Natural killer cell (primary cell): ENCODE measurements around the gene RGS10. TPM values are rescaled to one million over a fixed set of nuclear protein-coding genes. Genes with fewer than 3 reads are reported as not detected.

ENCODE experiments used
- ATAC-seq, 3 donors: fragments of 150-1000 bp in 2 of 3; fragments of 200-7000 bp in 1 of 3; cut with Tn5 transposase; 1 replicate in 1 of 3; 2 replicates in 2 of 3; pipeline ENCODE4 v1.10.0; 2021; ENCODE audit warnings: mild to moderate bottlenecking in 2 of 3, moderate library complexity in 2 of 3
- DNase-seq, 2 donors: peaks; one replicate each; pipeline versions ENCODE4 v3.0.0 to v3.0.0-alpha.2; 2013 to 2021; ENCODE audit warnings: mixed read lengths in 1 of 2
- H3K27ac ChIP-seq: one replicate; pipeline ENCODE4 v1.5.1; 2013; ENCODE audit warnings: mild to moderate bottlenecking, low read length
- H3K27me3 ChIP-seq: one replicate; pipeline ENCODE4 v1.6.1; 2013; ENCODE audit warnings: low read length; ENCODE audit not compliant: control insufficient read depth, insufficient read depth
- H3K36me3 ChIP-seq: one replicate; pipeline ENCODE4 v1.6.1; 2013; ENCODE audit warnings: low read length; ENCODE audit not compliant: control insufficient read depth, insufficient read depth
- H3K4me1 ChIP-seq: one replicate; pipeline ENCODE4 v1.6.1; 2013; ENCODE audit warnings: low read length; ENCODE audit not compliant: control insufficient read depth, insufficient read depth
- H3K4me3 ChIP-seq: one replicate; pipeline ENCODE4 v1.5.1; 2013; ENCODE audit warnings: low read length
- H3K9me3 ChIP-seq: one replicate; pipeline ENCODE4 v1.6.1; 2013; ENCODE audit warnings: low read length; ENCODE audit not compliant: control insufficient read depth, insufficient read depth
- H3K27ac Mint-ChIP-seq, 2 donors: one replicate each; pipeline ENCODE4 v1.8.0; 2022; ENCODE audit warnings: mild to moderate bottlenecking in 2 of 2, mixed read lengths in 2 of 2, moderate library complexity in 1 of 2
- H3K27me3 Mint-ChIP-seq, 2 donors: one replicate each; pipeline ENCODE4 v1.8.0; 2022; ENCODE audit warnings: low read depth in 2 of 2, mixed read lengths in 2 of 2
- H3K36me3 Mint-ChIP-seq: one replicate; pipeline ENCODE4 v1.8.0; 2022; ENCODE audit warnings: mixed read lengths
- H3K4me1 Mint-ChIP-seq, 2 donors: one replicate each; pipeline ENCODE4 v1.8.0; 2022; ENCODE audit warnings: mixed read lengths in 2 of 2
- H3K4me3 Mint-ChIP-seq: one replicate; pipeline ENCODE4 v1.8.0; 2022; ENCODE audit warnings: mild to moderate bottlenecking, moderate library complexity, mixed read lengths
- H3K9me3 Mint-ChIP-seq, 2 donors: one replicate each; pipeline ENCODE4 v1.8.0; 2022; ENCODE audit warnings: mixed read lengths in 2 of 2
- WGBS: methylation state at CpG from one replicate; pipeline ENCODE4 v1.1.7; 2013; ENCODE audit warnings: missing lambda C conversion rate; ENCODE audit not compliant: insufficient coverage; 5-methylcytosine and 5-hydroxymethylcytosine counted together
- intact Hi-C: fragments of 100-400 bp; cut with micrococcal nuclease; formaldehyde crosslinking; loops from one replicate; pipeline ENCODE4 v1.14.2; 2022
- total RNA-seq, 4 donors: library from RNA; stranded (reverse); fragments of 120-200 nt in 1 of 4; gene quantifications; one replicate each; pipeline versions ENCODE4 v1.2.3 to v1.2.4, GENCODE V29; 2013 to 2022
- TF ChIP-seq, protein P1 (sequence below): fragments of 200-600 bp; IDR thresholded peaks from one replicate; pipeline ENCODE4 v1.8.0; 2022; ENCODE audit warnings: antibody characterized with exemption

RGS10 gene
- total RNA-seq, 3 donors from 2014 or later (not counting 1 experiment from before 2014, with no cell fraction given) = 13.5 to 25.7 (median 21.4) TPM

DNA sequence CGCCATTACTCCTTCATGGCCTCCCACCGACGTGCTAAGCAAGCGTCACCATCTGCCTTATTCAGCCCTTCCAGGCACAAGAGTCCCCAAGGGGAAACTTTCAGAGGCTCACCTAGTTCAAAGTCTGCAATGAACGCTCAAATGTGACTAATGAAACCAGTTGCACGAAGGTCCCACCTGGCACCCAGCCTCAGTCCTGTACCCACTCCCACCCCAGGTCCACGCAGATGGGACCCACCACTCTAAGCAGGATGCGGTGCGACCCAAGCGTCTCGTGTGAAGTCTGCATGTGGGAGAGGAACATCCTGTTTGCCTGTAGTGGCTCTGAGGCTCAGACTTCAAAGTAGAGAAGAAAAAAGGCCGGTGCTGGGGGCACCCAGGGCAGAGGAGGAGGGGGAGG, 40.3 kb downstream of the RGS10 start:
- no peaks in the 10 kb centered on the region for H3K9me3 Mint-ChIP-seq
- ATAC-seq = peak; percentile 80 to 89 (median 85)
- TF ChIP-seq, protein P1, sequence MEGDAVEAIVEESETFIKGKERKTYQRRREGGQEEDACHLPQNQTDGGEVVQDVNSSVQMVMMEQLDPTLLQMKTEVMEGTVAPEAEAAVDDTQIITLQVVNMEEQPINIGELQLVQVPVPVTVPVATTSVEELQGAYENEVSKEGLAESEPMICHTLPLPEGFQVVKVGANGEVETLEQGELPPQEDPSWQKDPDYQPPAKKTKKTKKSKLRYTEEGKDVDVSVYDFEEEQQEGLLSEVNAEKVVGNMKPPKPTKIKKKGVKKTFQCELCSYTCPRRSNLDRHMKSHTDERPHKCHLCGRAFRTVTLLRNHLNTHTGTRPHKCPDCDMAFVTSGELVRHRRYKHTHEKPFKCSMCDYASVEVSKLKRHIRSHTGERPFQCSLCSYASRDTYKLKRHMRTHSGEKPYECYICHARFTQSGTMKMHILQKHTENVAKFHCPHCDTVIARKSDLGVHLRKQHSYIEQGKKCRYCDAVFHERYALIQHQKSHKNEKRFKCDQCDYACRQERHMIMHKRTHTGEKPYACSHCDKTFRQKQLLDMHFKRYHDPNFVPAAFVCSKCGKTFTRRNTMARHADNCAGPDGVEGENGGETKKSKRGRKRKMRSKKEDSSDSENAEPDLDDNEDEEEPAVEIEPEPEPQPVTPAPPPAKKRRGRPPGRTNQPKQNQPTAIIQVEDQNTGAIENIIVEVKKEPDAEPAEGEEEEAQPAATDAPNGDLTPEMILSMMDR = no peak
- Histone ChIP-seq H3K9me3 (no peaks in the 10 kb centered on the region), H3K4me1 (peaks cover 38% of the 10 kb centered on the region), H3K27me3 (no peaks in the 10 kb centered on the region), H3K27ac (peak overlapping the region; percentile 77), H3K36me3 (no peaks in the 10 kb centered on the region), H3K4me3 (no peak overlapping the region)
- no peaks in the 10 kb centered on the region for H3K36me3 Mint-ChIP-seq
- H3K4me3 Mint-ChIP-seq = peak overlapping the region; percentile 90
- peak; percentile 52 to 96 for DNase-seq
- H3K27ac Mint-ChIP-seq = peak overlapping the region; percentile 93 to 97
- H3K4me1 Mint-ChIP-seq = peaks cover 23 to 44% of the 10 kb centered on the region in 2 donors
- H3K27me3 Mint-ChIP-seq = no peaks in the 10 kb centered on the region
- WGBS = 5% methylated on average over 12 of the region's 12 CpGs
- intact Hi-C loops = no loop called here

DNA sequence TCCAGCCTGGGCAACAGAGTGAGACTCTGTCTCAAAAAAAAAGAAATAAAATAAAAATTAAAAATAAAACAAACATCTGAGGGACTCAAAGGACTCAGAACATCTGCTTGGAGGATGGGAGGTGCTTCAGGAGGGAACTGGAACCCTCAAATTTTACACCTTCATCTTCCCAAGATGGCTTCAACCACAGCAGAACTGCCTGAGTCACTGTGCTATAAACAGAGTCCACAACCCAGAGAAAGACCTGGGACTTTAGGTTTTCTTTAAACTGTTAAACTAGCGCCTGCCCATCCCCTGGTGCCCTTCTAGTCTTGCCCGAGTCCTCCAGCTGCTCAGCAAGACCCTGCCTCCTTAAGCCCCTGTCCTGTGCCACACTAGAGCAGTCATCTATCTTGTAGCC, 40.8 kb downstream of the RGS10 start:
- H3K36me3 ChIP-seq = no peaks in the 10 kb centered on the region

DNA sequence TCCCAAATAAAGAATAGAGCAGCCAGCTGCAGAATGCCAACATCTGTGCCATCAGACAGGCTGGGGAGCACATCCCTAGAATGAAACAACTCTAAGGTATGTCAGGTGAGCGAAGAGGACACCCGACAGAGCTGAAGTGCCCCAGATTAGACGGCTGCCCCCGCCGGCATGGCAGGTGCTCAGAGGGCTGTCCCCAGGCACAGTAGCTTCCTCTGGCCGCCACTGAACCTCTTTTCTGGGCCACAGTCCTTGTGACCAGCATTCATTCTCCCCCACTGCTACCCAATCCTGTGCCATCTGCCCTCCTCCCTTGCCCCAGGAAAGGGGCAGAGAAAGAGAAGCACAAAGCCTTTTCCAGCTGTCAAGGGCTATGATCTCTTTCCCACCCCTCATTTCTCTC, 41.7 kb downstream of the RGS10 start:
- no peaks in the 10 kb centered on the region for H3K36me3 ChIP-seq
- Mint-ChIP-seq H3K27ac (peak overlapping the region in 1 of 2 donors; percentile 53), H3K36me3 (no peaks in the 10 kb centered on the region), H3K4me3 (peak overlapping the region; percentile 31), H3K4me1 (peaks cover 23 to 44% of the 10 kb centered on the region in 2 donors), H3K9me3 (no peaks in the 10 kb centered on the region), H3K27me3 (no peaks in the 10 kb centered on the region)
- H3K27me3 ChIP-seq = no peaks in the 10 kb centered on the region
- no peak overlapping the region for H3K4me3 ChIP-seq
- H3K4me1 ChIP-seq = peaks cover 38% of the 10 kb centered on the region
- intact Hi-C loops = no loop called here
- TF ChIP-seq, protein P1 = no peak
- WGBS = 76% methylated on average over 6 of the region's 6 CpGs
- H3K9me3 ChIP-seq = no peaks in the 10 kb centered on the region
- ATAC-seq (no peak), DNase-seq (no peak)
- H3K27ac ChIP-seq = no peak overlapping the region

More for the DNA sequence above, 40.8 kb downstream of the RGS10 start:
- peaks cover 23 to 44% of the 10 kb centered on the region in 2 donors for H3K4me1 Mint-ChIP-seq
- H3K36me3 Mint-ChIP-seq = no peaks in the 10 kb centered on the region
- no peaks in the 10 kb centered on the region for H3K27me3 Mint-ChIP-seq
- H3K4me3 ChIP-seq = no peak overlapping the region
- intact Hi-C loops = no loop called here
- WGBS = 11% methylated on average over 2 of the region's 2 CpGs
- TF ChIP-seq, protein P1 = no peak
- peaks cover 38% of the 10 kb centered on the region for H3K4me1 ChIP-seq
- peak in 1 of 2 donors; percentile 70 for DNase-seq
- no peaks in the 10 kb centered on the region for H3K9me3 Mint-ChIP-seq
- no peaks in the 10 kb centered on the region for H3K27me3 ChIP-seq
- H3K4me3 Mint-ChIP-seq = peak overlapping the region; percentile 90
- ATAC-seq = peak; percentile 19 to 50 (median 35)
- peak overlapping the region; percentile 93 to 97 for H3K27ac Mint-ChIP-seq
- peak overlapping the region; percentile 77 for H3K27ac ChIP-seq
- no peaks in the 10 kb centered on the region for H3K9me3 ChIP-seq

DNA sequence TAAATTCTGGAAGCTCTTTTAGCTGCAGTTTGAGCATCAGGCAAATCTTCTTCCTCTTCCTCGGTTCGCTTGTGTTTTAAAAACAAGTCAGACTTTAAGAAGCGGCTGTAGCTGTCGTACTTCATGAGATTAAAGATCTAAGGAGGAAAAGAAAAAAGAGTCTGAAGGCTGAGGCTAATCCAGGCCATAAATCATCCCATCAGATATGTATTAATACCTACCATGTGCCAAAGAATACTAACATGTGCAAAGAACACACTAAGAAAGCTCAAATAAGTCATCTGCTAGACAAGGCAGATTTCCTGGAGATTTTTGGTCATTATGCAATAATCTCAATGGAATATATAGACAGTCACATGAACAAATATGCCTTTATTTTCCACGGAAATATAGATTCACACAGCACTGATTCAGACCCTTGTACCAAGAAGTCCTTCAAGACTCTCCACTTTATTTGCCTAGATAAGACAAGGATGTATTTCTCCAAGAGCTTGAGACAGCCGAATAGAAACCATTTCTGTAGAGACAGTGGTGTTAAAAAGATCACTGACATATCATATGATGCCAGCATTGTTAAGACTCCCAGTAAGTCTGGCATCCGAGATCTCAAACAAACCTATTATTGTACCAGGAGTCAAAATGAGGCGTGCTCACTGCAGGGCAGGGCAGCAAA, 42.3 kb downstream of the RGS10 start:
- no peaks in the 10 kb centered on the region for H3K9me3 Mint-ChIP-seq
- 94% methylated on average over 4 of the region's 8 CpGs for WGBS
- H3K4me1 Mint-ChIP-seq = peaks cover 23 to 44% of the 10 kb centered on the region in 2 donors
- H3K27ac Mint-ChIP-seq = peak overlapping the region; percentile 51 to 53
- intact Hi-C loops = no loop called here
- H3K36me3 Mint-ChIP-seq = no peaks in the 10 kb centered on the region
- Histone ChIP-seq H3K36me3 (no peaks in the 10 kb centered on the region), H3K4me1 (peaks cover 38% of the 10 kb centered on the region), H3K27me3 (no peaks in the 10 kb centered on the region), H3K4me3 (no peak overlapping the region), H3K9me3 (no peaks in the 10 kb centered on the region), H3K27ac (no peak overlapping the region)
- ATAC-seq (no peak), DNase-seq (no peak)
- TF ChIP-seq, protein P1 = no peak
- no peaks in the 10 kb centered on the region for H3K27me3 Mint-ChIP-seq
- H3K4me3 Mint-ChIP-seq = no peak overlapping the region
